Keratinocyte (primary cell): ENCODE data around the gene CMTR1. TPM values are rescaled to one million over a fixed set of nuclear protein-coding genes. Genes with fewer than 3 reads are reported as not detected.

Experiments used
- DNase-seq: peaks from one replicate; pipeline ENCODE4 v3.0.0-alpha.2; 2011; ENCODE audit warnings: low read depth, missing footprints, low spot score
- FAIRE-seq: peaks from 2 replicates; lab custom pipeline; 2011; peaks lifted over from hg19 to GRCh38; lab: Jason Lieb, UNC
- H2AFZ ChIP-seq: 2 replicates; pipeline ENCODE4 v1.6.0; 2012; ENCODE audit warnings: low read length, control low read depth, inconsistent platforms; ENCODE audit not compliant: control insufficient read depth
- H3K27ac ChIP-seq: 2 replicates; pipeline ENCODE4 v1.5.1; 2011; ENCODE audit warnings: low read length; ENCODE audit not compliant: control insufficient read depth, insufficient read depth
- H3K27me3 ChIP-seq: 3 replicates; pipeline ENCODE4 v1.6.0; 2011; ENCODE audit warnings: low read length; ENCODE audit not compliant: control insufficient read depth, insufficient read depth; ENCODE audit errors: extremely low read depth
- H3K36me3 ChIP-seq, 2 experiments: 2 replicates in 1 of 2; 3 replicates in 1 of 2; pipeline ENCODE4 v1.5.1; 2011; ENCODE audit warnings: low read length in 2 of 2, mild to moderate bottlenecking in 1 of 2; ENCODE audit not compliant: control insufficient read depth in 2 of 2, insufficient read depth in 2 of 2; ENCODE audit errors: extremely low read depth in 1 of 2
- H3K4me1 ChIP-seq: 3 replicates; pipeline ENCODE4 v1.5.1; 2011; ENCODE audit warnings: low read length; ENCODE audit not compliant: control insufficient read depth, insufficient read depth; ENCODE audit errors: extremely low read depth
- H3K4me2 ChIP-seq: 3 replicates; pipeline ENCODE4 v1.6.0; 2011; ENCODE audit warnings: low read depth, low read length; ENCODE audit not compliant: control insufficient read depth, insufficient read depth; ENCODE audit errors: extremely low read depth
- H3K4me3 ChIP-seq, 3 experiments: fragments of 200-600 bp in 1 of 3; sonication (generic) in 1 of 3; 2 replicates in 2 of 3; 3 replicates in 1 of 3; pipeline ENCODE4 v1.5.1; 2011 to 2016; ENCODE audit warnings: low read length in 3 of 3, mild to moderate bottlenecking in 3 of 3, control low read depth in 2 of 3, inconsistent platforms in 1 of 3, low read depth in 1 of 3, mixed read lengths in 1 of 3, mixed run types in 1 of 3, moderate library complexity in 1 of 3; ENCODE audit not compliant: control insufficient read depth in 2 of 3, insufficient read depth in 2 of 3; ENCODE audit errors: extremely low read depth in 1 of 3
- H3K79me2 ChIP-seq: 2 replicates; pipeline ENCODE4 v1.6.0; 2012; ENCODE audit warnings: low read length; ENCODE audit not compliant: control insufficient read depth, insufficient read depth
- H3K9ac ChIP-seq: 3 replicates; pipeline ENCODE4 v1.6.0; 2011; ENCODE audit warnings: low read length; ENCODE audit not compliant: control insufficient read depth, insufficient read depth; ENCODE audit errors: extremely low read depth
- H3K9me1 ChIP-seq: 3 replicates; pipeline ENCODE4 v1.6.0; 2011; ENCODE audit warnings: low read length; ENCODE audit not compliant: control insufficient read depth, insufficient read depth; ENCODE audit errors: extremely low read depth
- H3K9me3 ChIP-seq: 2 replicates; pipeline ENCODE4 v1.5.1; 2012; ENCODE audit warnings: low read depth, low read length; ENCODE audit not compliant: control insufficient read depth
- H4K20me1 ChIP-seq: 3 replicates; pipeline ENCODE4 v1.6.0; 2011; ENCODE audit warnings: low read length; ENCODE audit not compliant: control insufficient read depth, insufficient read depth; ENCODE audit errors: extremely low read depth
- CTCF ChIP-seq, 3 experiments: IDR thresholded peaks in 1 of 3; conservative IDR thresholded peaks in 1 of 3; optimal IDR thresholded peaks in 1 of 3; 2 replicates in 2 of 3; 3 replicates in 1 of 3; pipeline versions ENCODE3 to v1.5.1; 2011; ENCODE audit warnings: low read length in 3 of 3, mild to moderate bottlenecking in 3 of 3, moderate library complexity in 2 of 3, control low read depth in 1 of 3, inconsistent platforms in 1 of 3; ENCODE audit not compliant: insufficient read depth in 2 of 3; ENCODE audit errors: extremely low read depth in 1 of 3
- EZH2 ChIP-seq: IDR thresholded peaks from one replicate; pipeline ENCODE4 v1.6.1; 2012; ENCODE audit warnings: inconsistent platforms, mild to moderate bottlenecking, low read length, moderate library complexity
- dilution Hi-C: fragments of 300-500 bp; cut with MboI; formaldehyde crosslinking; loops from one replicate; pipeline ENCODE4 v1.7.0; 2020; ENCODE audit warnings: low sequenced_read_pairs; ENCODE audit not compliant: extremely low pct_ligation_motif_present
- polyA plus RNA-seq, 5 experiments: library from polyadenylated mRNA; depleted of rRNA in 3 of 5; stranded (reverse) in 3 of 5; stranded (forward) in 1 of 5; unstranded in 1 of 5; fragments of >200 nt; gene quantifications; 1 replicate in 1 of 5; 2 replicates in 3 of 5; 3 replicates in 1 of 5; pipeline versions ENCODE4 v1.2.1 to v1.2.3, GENCODE V29; 2011 to 2012; ENCODE audit warnings: missing spikeins in 2 of 5, low read depth in 1 of 5, low replicate concordance in 1 of 5

Gene CMTR1
- polyA plus RNA-seq, 1 donor (not counting 4 experiments of a cell fraction or from before 2014, with no cell fraction given): 24.6 TPM

- no peak for DNase-seq
- dilution Hi-C loops: no loop called here
- H3K9me3 ChIP-seq: no peaks in the 10 kb centered on the region
- H3K4me2 ChIP-seq: no peak overlapping the region
- H3K9me1 ChIP-seq: no peaks in the 10 kb centered on the region
- H2AFZ ChIP-seq: no peak overlapping the region
- FAIRE-seq: no peak
- H3K36me3 ChIP-seq: no peaks in the 10 kb centered on the region
- peaks cover 10% of the 10 kb centered on the region for H3K4me1 ChIP-seq
- H3K4me3 ChIP-seq: no peak overlapping the region
- no peaks in the 10 kb centered on the region for H3K27me3 ChIP-seq
- TF ChIP-seq EZH2 (no peak), CTCF (optimal IDR thresholded peaks at IDR 0.05 in 1 of 3, IDR thresholded peaks at IDR 0.05 in 1 of 3, conservative IDR thresholded peaks at IDR 0.05 in 1 of 3; ENCODE audit: extremely low read depth in 1 of 3, insufficient read depth in 2 of 3, low read length in 3 of 3) (no peak)
- no peaks in the 10 kb centered on the region for H4K20me1 ChIP-seq
- no peaks in the 10 kb centered on the region for H3K79me2 ChIP-seq
- H3K9ac ChIP-seq: no peak overlapping the region
- no peak overlapping the region for H3K27ac ChIP-seq
Observed at GRCh38 chr6:37503309-37503965, 70.4 kb downstream of the CMTR1 start.

- no peaks in the 10 kb centered on the region for H3K9me1 ChIP-seq
- no peaks in the 10 kb centered on the region for H3K27me3 ChIP-seq
- H3K36me3 ChIP-seq: no peaks in the 10 kb centered on the region
- H2AFZ ChIP-seq: no peak overlapping the region
- FAIRE-seq (no peak), DNase-seq (no peak)
- no peak overlapping the region for H3K27ac ChIP-seq
- no peaks in the 10 kb centered on the region for H3K79me2 ChIP-seq
- H3K4me2 ChIP-seq: no peak overlapping the region
- peaks cover 8% of the 10 kb centered on the region for H3K4me1 ChIP-seq
- H3K9ac ChIP-seq: no peak overlapping the region
- no peaks in the 10 kb centered on the region for H3K9me3 ChIP-seq
- H4K20me1 ChIP-seq: no peaks in the 10 kb centered on the region
- H3K4me3 ChIP-seq: no peak overlapping the region
- dilution Hi-C loops: no loop called here
- TF ChIP-seq CTCF (optimal IDR thresholded peaks at IDR 0.05 in 1 of 3, IDR thresholded peaks at IDR 0.05 in 1 of 3, conservative IDR thresholded peaks at IDR 0.05 in 1 of 3; ENCODE audit: extremely low read depth in 1 of 3, insufficient read depth in 2 of 3, low read length in 3 of 3) (no peak), EZH2 (no peak)
Observed at GRCh38 chr6:37504024-37504423, 71.0 kb downstream of the CMTR1 start.
